Peyer's patch (tissue), 4 donors: ENCODE measurements around the gene ADRM1.

Source experiments
- CTCF ChIP-seq, 6 experiments: fragments of 450-650 bp in 4 of 6; fragments of 200-600 bp in 2 of 6; sonication (generic) in 1 of 6; IDR thresholded peaks; one replicate each; pipeline ENCODE4 v1.5.1; 2017 to 2019; ENCODE audit warnings: antibody characterized with exemption in 6 of 6, mild to moderate bottlenecking in 3 of 6, moderate library complexity in 1 of 6
- POLR2A ChIP-seq, 2 donors: fragments of 450-650 bp; IDR thresholded peaks; one replicate each; pipeline ENCODE4 v1.5.1; 2017; ENCODE audit warnings: antibody characterized with exemption in 2 of 2, mild to moderate bottlenecking in 2 of 2, moderate library complexity in 2 of 2

- TF ChIP-seq CTCF (IDR thresholded peaks at IDR 0.05) (no peak), POLR2A (IDR thresholded peaks at IDR 0.05) (no peak)
Observed at GRCh38 chr20:62328684-62329388, 26.0 kb downstream of the ADRM1 start.
